ENCODE results near the gene PSMG3. TPM values are rescaled to one million over a fixed set of nuclear protein-coding genes. Genes with fewer than 3 reads are reported as not detected.
A peak's percentile ranks its signal among the peaks of the same experiment; 100 is the strongest.

Gene PSMG3
- polyA plus RNA-seq, 1 donor (not counting 4 experiments of a cell fraction or from before 2014, with no cell fraction given), result 49.6 TPM

DNA sequence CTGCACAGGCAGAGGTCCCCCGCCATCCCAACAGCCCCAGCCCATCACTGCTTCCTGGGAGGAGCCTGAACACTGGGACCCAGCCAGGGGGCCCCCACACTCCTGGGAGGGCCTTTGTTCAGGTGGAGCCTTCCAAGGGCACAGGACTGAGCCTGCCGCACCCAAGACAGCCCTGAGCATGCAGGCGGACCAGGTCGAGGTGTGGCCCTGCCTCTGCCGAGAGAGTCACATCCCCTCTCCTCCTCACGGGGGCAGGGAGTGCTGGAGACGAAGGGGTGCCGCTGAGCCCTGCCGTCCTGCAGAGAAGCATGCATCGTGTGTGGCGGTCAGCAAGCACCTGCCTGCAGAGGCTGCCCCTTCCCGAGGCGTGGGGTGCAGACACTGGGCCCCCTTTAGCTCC is 46.6 kb downstream of the PSMG3 start:
- peak overlapping the region; percentile 6 for H3K4me2 ChIP-seq (ENCODE audit: control insufficient read depth, extremely low read depth, insufficient read depth, low read depth, low read length)
- H3K27ac ChIP-seq (ENCODE audit: control insufficient read depth, insufficient read depth, low read length), result no peak overlapping the region
- no peaks in the 10 kb centered on the region for H3K9me3 ChIP-seq (ENCODE audit: control insufficient read depth, low read depth, low read length)
- H2AFZ ChIP-seq (ENCODE audit: control insufficient read depth, low read length), result no peak overlapping the region
- DNase-seq (ENCODE audit: low read depth, low spot score), result no peak
- dilution Hi-C loops (cut with MboI; ENCODE audit: extremely low pct_ligation_motif_present, low sequenced_read_pairs), result no loop called here
- H3K9ac ChIP-seq (ENCODE audit: control insufficient read depth, extremely low read depth, insufficient read depth, low read length), result no peak overlapping the region
- H3K79me2 ChIP-seq (ENCODE audit: control insufficient read depth, insufficient read depth, low read length), result no peaks in the 10 kb centered on the region
- H3K9me1 ChIP-seq (ENCODE audit: control insufficient read depth, extremely low read depth, insufficient read depth, low read length), result no peaks in the 10 kb centered on the region
- peaks cover 14% of the 10 kb centered on the region for H3K4me1 ChIP-seq (ENCODE audit: control insufficient read depth, extremely low read depth, insufficient read depth, low read length)
- H3K36me3 ChIP-seq (ENCODE audit: control insufficient read depth in 2 of 2, extremely low read depth in 1 of 2, insufficient read depth in 2 of 2, low read length in 2 of 2), result no peaks in the 10 kb centered on the region
- no peak overlapping the region for H3K4me3 ChIP-seq (ENCODE audit: control insufficient read depth in 2 of 3, extremely low read depth in 1 of 3, insufficient read depth in 2 of 3, low read depth in 1 of 3, low read length in 3 of 3)
- no peak for TF ChIP-seq EZH2 (IDR thresholded peaks at IDR 0.05; ENCODE audit: low read length)
- TF ChIP-seq, protein P1, sequence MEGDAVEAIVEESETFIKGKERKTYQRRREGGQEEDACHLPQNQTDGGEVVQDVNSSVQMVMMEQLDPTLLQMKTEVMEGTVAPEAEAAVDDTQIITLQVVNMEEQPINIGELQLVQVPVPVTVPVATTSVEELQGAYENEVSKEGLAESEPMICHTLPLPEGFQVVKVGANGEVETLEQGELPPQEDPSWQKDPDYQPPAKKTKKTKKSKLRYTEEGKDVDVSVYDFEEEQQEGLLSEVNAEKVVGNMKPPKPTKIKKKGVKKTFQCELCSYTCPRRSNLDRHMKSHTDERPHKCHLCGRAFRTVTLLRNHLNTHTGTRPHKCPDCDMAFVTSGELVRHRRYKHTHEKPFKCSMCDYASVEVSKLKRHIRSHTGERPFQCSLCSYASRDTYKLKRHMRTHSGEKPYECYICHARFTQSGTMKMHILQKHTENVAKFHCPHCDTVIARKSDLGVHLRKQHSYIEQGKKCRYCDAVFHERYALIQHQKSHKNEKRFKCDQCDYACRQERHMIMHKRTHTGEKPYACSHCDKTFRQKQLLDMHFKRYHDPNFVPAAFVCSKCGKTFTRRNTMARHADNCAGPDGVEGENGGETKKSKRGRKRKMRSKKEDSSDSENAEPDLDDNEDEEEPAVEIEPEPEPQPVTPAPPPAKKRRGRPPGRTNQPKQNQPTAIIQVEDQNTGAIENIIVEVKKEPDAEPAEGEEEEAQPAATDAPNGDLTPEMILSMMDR (optimal IDR thresholded peaks at IDR 0.05 in 1 of 3, IDR thresholded peaks at IDR 0.05 in 1 of 3, conservative IDR thresholded peaks at IDR 0.05 in 1 of 3; ENCODE audit: extremely low read depth in 1 of 3, insufficient read depth in 2 of 3, low read length in 3 of 3), result peak in 1 of 3 experiments; percentile 21
- H3K27me3 ChIP-seq (ENCODE audit: control insufficient read depth, extremely low read depth, insufficient read depth, low read length), result no peaks in the 10 kb centered on the region
- no peak for FAIRE-seq
- no peaks in the 10 kb centered on the region for H4K20me1 ChIP-seq (ENCODE audit: control insufficient read depth, extremely low read depth, insufficient read depth, low read length)

DNA sequence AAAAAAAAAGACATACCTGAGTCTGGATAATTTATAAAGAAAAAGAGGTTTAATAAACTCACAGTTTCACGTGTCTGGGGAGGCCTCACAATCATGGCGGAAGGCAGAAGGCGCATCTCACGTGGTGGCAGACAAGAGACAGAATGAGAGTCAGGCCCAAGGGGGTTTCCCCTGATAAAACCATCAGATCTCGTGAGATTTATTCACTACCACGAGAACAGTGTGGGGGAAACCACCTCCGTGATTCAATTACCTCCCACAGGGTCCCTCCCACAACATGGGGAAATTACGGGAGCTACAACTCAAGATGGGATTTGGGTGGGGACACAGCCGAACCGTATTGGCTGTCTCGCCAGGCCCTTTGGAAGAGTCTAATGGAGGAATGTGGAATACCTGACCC is 48.4 kb downstream of the PSMG3 start:
- dilution Hi-C loops (cut with MboI; ENCODE audit: extremely low pct_ligation_motif_present, low sequenced_read_pairs), result no loop called here
- Histone ChIP-seq H3K36me3 (ENCODE audit: control insufficient read depth in 2 of 2, extremely low read depth in 1 of 2, insufficient read depth in 2 of 2, low read length in 2 of 2) (no peaks in the 10 kb centered on the region), H4K20me1 (ENCODE audit: control insufficient read depth, extremely low read depth, insufficient read depth, low read length) (no peaks in the 10 kb centered on the region), H3K4me1 (ENCODE audit: control insufficient read depth, extremely low read depth, insufficient read depth, low read length) (peaks cover 2% of the 10 kb centered on the region), H3K79me2 (ENCODE audit: control insufficient read depth, insufficient read depth, low read length) (no peaks in the 10 kb centered on the region), H3K4me2 (ENCODE audit: control insufficient read depth, extremely low read depth, insufficient read depth, low read depth, low read length) (no peak overlapping the region), H3K9ac (ENCODE audit: control insufficient read depth, extremely low read depth, insufficient read depth, low read length) (no peak overlapping the region), H3K27ac (ENCODE audit: control insufficient read depth, insufficient read depth, low read length) (no peak overlapping the region), H3K4me3 (ENCODE audit: control insufficient read depth in 2 of 3, extremely low read depth in 1 of 3, insufficient read depth in 2 of 3, low read depth in 1 of 3, low read length in 3 of 3) (no peak overlapping the region), H3K9me3 (ENCODE audit: control insufficient read depth, low read depth, low read length) (no peaks in the 10 kb centered on the region), H3K27me3 (ENCODE audit: control insufficient read depth, extremely low read depth, insufficient read depth, low read length) (no peaks in the 10 kb centered on the region), H2AFZ (ENCODE audit: control insufficient read depth, low read length) (no peak overlapping the region), H3K9me1 (ENCODE audit: control insufficient read depth, extremely low read depth, insufficient read depth, low read length) (no peaks in the 10 kb centered on the region)
- no peak for DNase-seq (ENCODE audit: low read depth, low spot score)
- no peak for FAIRE-seq
- no peak for TF ChIP-seq EZH2 (IDR thresholded peaks at IDR 0.05; ENCODE audit: low read length)
- TF ChIP-seq, protein P1 (optimal IDR thresholded peaks at IDR 0.05 in 1 of 3, IDR thresholded peaks at IDR 0.05 in 1 of 3, conservative IDR thresholded peaks at IDR 0.05 in 1 of 3; ENCODE audit: extremely low read depth in 1 of 3, insufficient read depth in 2 of 3, low read length in 3 of 3), result no peak
